H9 (cell line): ENCODE results near the gene LDB2. TPM values are rescaled to one million over a fixed set of nuclear protein-coding genes. Genes with fewer than 3 reads are reported as not detected.

Experiments
- DNase-seq: peaks from one replicate; pipeline ENCODE4 v3.0.0-alpha.2; 2017
- H2AFZ ChIP-seq: one replicate; pipeline ENCODE4 v1.6.1; 2013; ENCODE audit warnings: mild to moderate bottlenecking, low read length, control low read depth, moderate library complexity
- H2AK5ac ChIP-seq: 2 replicates; pipeline ENCODE4 v1.6.1; 2013; ENCODE audit warnings: low read length, control low read depth, mixed read lengths; ENCODE audit not compliant: insufficient read length
- H2BK120ac ChIP-seq: one replicate; pipeline ENCODE4 v1.6.1; 2013; ENCODE audit warnings: low read depth, mild to moderate bottlenecking, low read length, control low read depth, inconsistent platforms; ENCODE audit not compliant: poor library complexity, severe bottlenecking
- H2BK12ac ChIP-seq: 2 replicates; pipeline ENCODE4 v1.6.1; 2013; ENCODE audit warnings: low read length, control low read depth, mixed read lengths, low read depth; ENCODE audit not compliant: insufficient read length
- H2BK15ac ChIP-seq: 2 replicates; pipeline ENCODE4 v1.6.1; 2013; ENCODE audit warnings: low read depth, low read length, control low read depth
- H2BK20ac ChIP-seq: one replicate; pipeline ENCODE4 v1.6.1; 2013; ENCODE audit warnings: low read depth, mild to moderate bottlenecking, low read length, control low read depth, inconsistent platforms; ENCODE audit not compliant: poor library complexity, severe bottlenecking
- H2BK5ac ChIP-seq: 2 replicates; pipeline ENCODE4 v1.6.1; 2013; ENCODE audit warnings: low read length, control low read depth, mixed read lengths; ENCODE audit not compliant: insufficient read length
- H3K14ac ChIP-seq: 2 replicates; pipeline ENCODE4 v1.6.1; 2013; ENCODE audit warnings: low read length, control low read depth; ENCODE audit not compliant: insufficient read depth
- H3K18ac ChIP-seq: 2 replicates; pipeline ENCODE4 v1.6.1; 2013; ENCODE audit warnings: low read depth, mild to moderate bottlenecking, mixed read lengths, low read length, control low read depth; ENCODE audit not compliant: insufficient read length
- H3K23ac ChIP-seq: 2 replicates; pipeline ENCODE4 v1.6.1; 2013; ENCODE audit warnings: low read length, control low read depth, mixed read lengths, low read depth; ENCODE audit not compliant: insufficient read length
- H3K23me2 ChIP-seq: 2 replicates; pipeline ENCODE4 v1.6.1; 2013; ENCODE audit warnings: low read depth, mild to moderate bottlenecking, mixed read lengths, low read length, control low read depth; ENCODE audit not compliant: insufficient read length, poor library complexity, severe bottlenecking
- H3K27ac ChIP-seq: 2 replicates; pipeline ENCODE4 v1.5.1; 2013; ENCODE audit warnings: low read length, control low read depth, mixed read lengths, low read depth; ENCODE audit not compliant: insufficient read length
- H3K27me3 ChIP-seq: 2 replicates; pipeline ENCODE4 v1.6.1; 2013; ENCODE audit warnings: low read length, control low read depth, inconsistent platforms; ENCODE audit not compliant: insufficient read depth
- H3K4ac ChIP-seq: 2 replicates; pipeline ENCODE4 v1.6.1; 2013; ENCODE audit warnings: low read depth, mild to moderate bottlenecking, control low read depth, inconsistent platforms, low read length, moderate library complexity
- H3K4me1 ChIP-seq: 2 replicates; pipeline ENCODE4 v1.6.1; 2013; ENCODE audit warnings: low read length, control low read depth, inconsistent platforms; ENCODE audit not compliant: insufficient read depth
- H3K4me2 ChIP-seq: 2 replicates; pipeline ENCODE4 v1.6.1; 2013; ENCODE audit warnings: low read length, control low read depth, mixed read lengths; ENCODE audit not compliant: insufficient read length, insufficient read depth
- H3K56ac ChIP-seq: 2 replicates; pipeline ENCODE4 v1.6.1; 2013; ENCODE audit warnings: low read depth, mild to moderate bottlenecking, mixed read lengths, low read length, control low read depth; ENCODE audit not compliant: insufficient read length
- H3K79me1 ChIP-seq: 2 replicates; pipeline ENCODE4 v1.6.1; 2013; ENCODE audit warnings: low read depth, mild to moderate bottlenecking, moderate library complexity, low read length, control low read depth, inconsistent platforms; ENCODE audit not compliant: insufficient read depth, poor library complexity, severe bottlenecking
- H3K79me2 ChIP-seq: 2 replicates; pipeline ENCODE4 v1.6.1; 2013; ENCODE audit warnings: low read length, control low read depth, inconsistent platforms; ENCODE audit not compliant: insufficient read depth
- H3K9ac ChIP-seq: 2 replicates; pipeline ENCODE4 v1.6.1; 2013; ENCODE audit warnings: low read length, control low read depth, mixed read lengths; ENCODE audit not compliant: insufficient read length; ENCODE audit errors: extremely low read depth
- H3K9me3 ChIP-seq: one replicate; pipeline ENCODE4 v1.6.1; 2013; ENCODE audit warnings: low read depth, low read length, inconsistent platforms; ENCODE audit not compliant: control insufficient read depth
- H3T11ph ChIP-seq: one replicate; pipeline ENCODE4 v1.6.1; 2013; ENCODE audit warnings: mild to moderate bottlenecking, low read length, control low read depth, inconsistent platforms
- H4K20me1 ChIP-seq: one replicate; pipeline ENCODE4 v1.6.1; 2013; ENCODE audit not compliant: control insufficient read depth, insufficient read length, insufficient read depth
- H4K5ac ChIP-seq: 2 replicates; pipeline ENCODE4 v1.6.1; 2013; ENCODE audit warnings: low read depth, mild to moderate bottlenecking, mixed read lengths, low read length, control low read depth; ENCODE audit not compliant: insufficient read length
- H4K8ac ChIP-seq: replicated peaks from 2 replicates; pipeline ENCODE4 v1.6.1; 2013; ENCODE audit warnings: low read length, control low read depth, mixed read lengths, low read depth; ENCODE audit not compliant: insufficient read length
- H4K91ac ChIP-seq: 2 replicates; pipeline ENCODE4 v1.6.1; 2013; ENCODE audit warnings: low read depth, mild to moderate bottlenecking, moderate library complexity, mixed read lengths, low read length, control low read depth; ENCODE audit not compliant: insufficient read length
- H3K27ac Mint-ChIP-seq, 3 experiments: 2 replicates in 2 of 3; 3 replicates in 1 of 3; pipeline ENCODE4 v1.8.0; 2020 to 2021; ENCODE audit warnings: mixed read lengths in 3 of 3, mild to moderate bottlenecking in 1 of 3, moderate library complexity in 1 of 3
- H3K27me3 Mint-ChIP-seq: 2 replicates; pipeline ENCODE4 v1.8.0; 2021; ENCODE audit warnings: low read depth, mild to moderate bottlenecking, moderate library complexity, mixed read lengths
- H3K36me3 Mint-ChIP-seq, 3 experiments: 2 replicates in 2 of 3; 3 replicates in 1 of 3; pipeline ENCODE4 v1.8.0; 2020 to 2021; ENCODE audit warnings: low read depth in 3 of 3, mixed read lengths in 3 of 3; ENCODE audit not compliant: insufficient read depth in 1 of 3
- H3K4me1 Mint-ChIP-seq, 2 experiments: 2 replicates each; pipeline ENCODE4 v1.8.0; 2020; ENCODE audit warnings: mixed read lengths in 2 of 2
- H3K4me3 Mint-ChIP-seq, 2 experiments: 2 replicates in 1 of 2; 3 replicates in 1 of 2; pipeline ENCODE4 v1.8.0; 2020 to 2021; ENCODE audit warnings: mild to moderate bottlenecking in 2 of 2, mixed read lengths in 2 of 2, moderate library complexity in 1 of 2
- H3K9me3 Mint-ChIP-seq, 2 experiments: 2 replicates in 1 of 2; 3 replicates in 1 of 2; pipeline ENCODE4 v1.8.0; 2020; ENCODE audit warnings: mild to moderate bottlenecking in 2 of 2, mixed read lengths in 2 of 2, moderate library complexity in 1 of 2
- WGBS: extraction: QIAGEN DNeasy Blood & Tissue Kit; methylation state at CpG from one replicate; pipeline ENCODE4 v1.1.7; 2013; ENCODE audit warnings: missing lambda C conversion rate, low lambda C conversion rate, mixed read lengths; ENCODE audit not compliant: insufficient read length; ENCODE audit errors: extremely low coverage; 5-methylcytosine and 5-hydroxymethylcytosine counted together
- total RNA-seq: library from RNA; stranded (reverse); gene quantifications from 2 replicates; pipeline ENCODE4 v1.2.1, GENCODE V29; 2021
- TF ChIP-seq, protein P1 (sequence below): fragments of 200-600 bp; sonication (generic); conservative IDR thresholded peaks from 3 replicates; pipeline ENCODE4 v1.8.0; 2021; ENCODE audit warnings: antibody characterized with exemption, mild to moderate bottlenecking

Gene LDB2
- total RNA-seq, 1 experiment from 2014 or later, result 22.5 TPM

GRCh38 chr4:16865209-16865896 lies 33.1 kb downstream of the LDB2 start:
- Histone ChIP-seq H4K20me1 (no peaks in the 10 kb centered on the region), H3K56ac (no peak overlapping the region), H4K5ac (no peak overlapping the region), H4K91ac (no peak overlapping the region), H3K27me3 (no peaks in the 10 kb centered on the region), H2BK15ac (no peak overlapping the region), H2AK5ac (no peak overlapping the region), H3K9me3 (no peaks in the 10 kb centered on the region), H3K9ac (no peak overlapping the region), H2AFZ (no peak overlapping the region), H2BK12ac (no peak overlapping the region), H3K23ac (no peak overlapping the region), H3K18ac (no peak overlapping the region), H3T11ph (no peak overlapping the region), H2BK5ac (no peak overlapping the region), H3K4me1 (peaks cover 12% of the 10 kb centered on the region; the same call in 1 of the 2 replicates), H3K4ac (no peak overlapping the region), H3K79me2 (peaks cover 4% of the 10 kb centered on the region; the same call in 1 of the 2 replicates), H3K14ac (no peak overlapping the region; the same call in 1 of the 2 replicates), H2BK120ac (no peak overlapping the region), H2BK20ac (no peak overlapping the region), H3K79me1 (peaks cover 3% of the 10 kb centered on the region), H3K27ac (no peak overlapping the region), H3K23me2 (no peaks in the 10 kb centered on the region), H3K4me2 (no peak overlapping the region), H4K8ac (no peak overlapping the region)
- Mint-ChIP-seq H3K27me3 (no peaks in the 10 kb centered on the region), H3K9me3 (no peaks in the 10 kb centered on the region; a peak in 1 of 5 replicates), H3K27ac (0 out of 7 replicates have a peak overlapping the region, but pooled peaks of 1 of the 3 experiments have one; percentile 16), H3K4me1 (peaks cover 23 to 24% of the 10 kb centered on the region in 2 experiments), H3K4me3 (no peak overlapping the region), H3K36me3 (peaks cover 10 to 18% (median 13%) of the 10 kb centered on the region in 3 experiments)
- no peak for DNase-seq
- TF ChIP-seq, protein P1, sequence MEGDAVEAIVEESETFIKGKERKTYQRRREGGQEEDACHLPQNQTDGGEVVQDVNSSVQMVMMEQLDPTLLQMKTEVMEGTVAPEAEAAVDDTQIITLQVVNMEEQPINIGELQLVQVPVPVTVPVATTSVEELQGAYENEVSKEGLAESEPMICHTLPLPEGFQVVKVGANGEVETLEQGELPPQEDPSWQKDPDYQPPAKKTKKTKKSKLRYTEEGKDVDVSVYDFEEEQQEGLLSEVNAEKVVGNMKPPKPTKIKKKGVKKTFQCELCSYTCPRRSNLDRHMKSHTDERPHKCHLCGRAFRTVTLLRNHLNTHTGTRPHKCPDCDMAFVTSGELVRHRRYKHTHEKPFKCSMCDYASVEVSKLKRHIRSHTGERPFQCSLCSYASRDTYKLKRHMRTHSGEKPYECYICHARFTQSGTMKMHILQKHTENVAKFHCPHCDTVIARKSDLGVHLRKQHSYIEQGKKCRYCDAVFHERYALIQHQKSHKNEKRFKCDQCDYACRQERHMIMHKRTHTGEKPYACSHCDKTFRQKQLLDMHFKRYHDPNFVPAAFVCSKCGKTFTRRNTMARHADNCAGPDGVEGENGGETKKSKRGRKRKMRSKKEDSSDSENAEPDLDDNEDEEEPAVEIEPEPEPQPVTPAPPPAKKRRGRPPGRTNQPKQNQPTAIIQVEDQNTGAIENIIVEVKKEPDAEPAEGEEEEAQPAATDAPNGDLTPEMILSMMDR, result no peak
- no CpG with 5 or more reads among the region's 7 CpGs for WGBS
